Gastrocnemius medialis (tissue), 4 donors: ENCODE measurements around the gene ZBTB46. TPM values are rescaled to one million over a fixed set of nuclear protein-coding genes. Genes with fewer than 3 reads are reported as not detected.
A peak's percentile ranks its signal among the peaks of the same experiment; 100 is the strongest.

Source experiments
- ATAC-seq, 2 donors: fragments of 150-250 bp; one replicate each; pipeline ENCODE4 v1.9.1; 2016
- DNase-seq, 2 donors: peaks; one replicate each; pipeline ENCODE4 v3.0.0-alpha.2; 2019
- H3K27ac ChIP-seq, 4 donors: fragments of 200-600 bp; sonication (generic); 1 replicate in 1 of 4; 2 replicates in 3 of 4; pipeline ENCODE4 v1.5.1; 2016 to 2018; ENCODE audit warnings: mild to moderate bottlenecking in 2 of 4, moderate library complexity in 1 of 4
- H3K27me3 ChIP-seq, 3 donors: fragments of 200-600 bp; sonication (generic) in 2 of 3; 1 replicate in 1 of 3; 2 replicates in 2 of 3; pipeline versions ENCODE4 v1.5.1 to v1.6.0; 2016 to 2019; ENCODE audit warnings: mild to moderate bottlenecking in 1 of 3, moderate library complexity in 1 of 3
- H3K36me3 ChIP-seq, 2 donors: fragments of 200-600 bp; sonication (generic) in 1 of 2; one replicate each; pipeline ENCODE4 v1.5.1; 2017 to 2018
- H3K4me1 ChIP-seq, 2 donors: fragments of 200-600 bp; sonication (generic) in 1 of 2; one replicate each; pipeline ENCODE4 v1.5.1; 2016 to 2017; ENCODE audit warnings: mild to moderate bottlenecking in 2 of 2
- H3K4me3 ChIP-seq, 4 donors: fragments of 200-600 bp; sonication (generic) in 3 of 4; 1 replicate in 1 of 4; 2 replicates in 3 of 4; pipeline ENCODE4 v1.5.1; 2016 to 2019; ENCODE audit warnings: mild to moderate bottlenecking in 2 of 4
- H3K9me3 ChIP-seq, 3 donors: fragments of 200-600 bp; sonication (generic) in 2 of 3; 1 replicate in 1 of 3; 2 replicates in 2 of 3; pipeline ENCODE4 v1.5.1; 2016 to 2019
- CTCF ChIP-seq, 5 experiments: fragments of 450-650 bp in 3 of 5; fragments of 200-600 bp in 2 of 5; sonication (generic) in 2 of 5; IDR thresholded peaks in 4 of 5; conservative IDR thresholded peaks in 1 of 5; 1 replicate in 4 of 5; 2 replicates in 1 of 5; pipeline ENCODE4 v1.5.1; 2016 to 2019; ENCODE audit warnings: antibody characterized with exemption in 5 of 5, mild to moderate bottlenecking in 3 of 5, moderate library complexity in 3 of 5
- POLR2A ChIP-seq, 2 donors: fragments of 450-650 bp; IDR thresholded peaks; one replicate each; pipeline ENCODE4 v1.6.1; 2017; ENCODE audit warnings: antibody characterized with exemption in 2 of 2, mild to moderate bottlenecking in 2 of 2, moderate library complexity in 2 of 2
- in situ Hi-C, 4 donors: fragments of 200-750 bp; cut with MboI; loops; one replicate each; pipeline versions ENCODE4 v1.15.0 to v1.8.0; 2017; ENCODE audit warnings: low sequenced_read_pairs in 4 of 4
- intact Hi-C: fragments of 100-400 bp; cut with DNase I; formaldehyde crosslinking; loops from one replicate; pipeline ENCODE4 v1.15.1; 2023; ENCODE audit warnings: low total_unique reads
- total RNA-seq, 4 donors: library from RNA; depleted of rRNA; stranded (reverse); fragments of >200 nt; gene quantifications; one replicate each; pipeline versions ENCODE4 v1.1.0 to v1.2.3, GENCODE V29; 2016

Gene ZBTB46
- total RNA-seq, 4 donors from 2014 or later: 4.3 to 7.1 (median 5.6) TPM

GRCh38 chr20:63821811-63822210, 9.3 kb downstream of the ZBTB46 start:
- in situ Hi-C loops (no loop called here), intact Hi-C loops (loop anchor here (5.0 kb wide), 1 partner anchor 50 kb away; no protein-coding TSS in a partner anchor)
- H3K4me1 ChIP-seq: peaks cover 0 to 7% of the 10 kb centered on the region in 2 donors
- ATAC-seq (no peak), DNase-seq (no peak)
- no peaks in the 10 kb centered on the region for H3K36me3 ChIP-seq
- H3K27me3 ChIP-seq: no peaks in the 10 kb centered on the region
- TF ChIP-seq CTCF (IDR thresholded peaks at IDR 0.05 in 4 of 5, conservative IDR thresholded peaks at IDR 0.05 in 1 of 5) (no peak), POLR2A (IDR thresholded peaks at IDR 0.05) (no peak)
- H3K27ac ChIP-seq: peak overlapping the region in 2 of 4 donors; percentile 11 to 18
- no peak overlapping the region for H3K4me3 ChIP-seq
- no peaks in the 10 kb centered on the region for H3K9me3 ChIP-seq

- Histone ChIP-seq H3K27ac (peak overlapping the region; percentile 24 to 62 (median 36)), H3K9me3 (no peaks in the 10 kb centered on the region), H3K27me3 (no peaks in the 10 kb centered on the region), H3K4me3 (peak overlapping the region in 2 of 4 donors; percentile 0 to 29), H3K36me3 (no peaks in the 10 kb centered on the region), H3K4me1 (peaks cover 0 to 7% of the 10 kb centered on the region in 2 donors)
- intact Hi-C loops: no loop called here
- TF ChIP-seq POLR2A (IDR thresholded peaks at IDR 0.05) (no peak), CTCF (IDR thresholded peaks at IDR 0.05 in 4 of 5, conservative IDR thresholded peaks at IDR 0.05 in 1 of 5) (peak in 4 of 5 experiments; percentile 16 to 36 (median 34))
- ATAC-seq (peak; percentile 55 to 66), DNase-seq (no peak)
- in situ Hi-C loops: no loop called here
Measured at GRCh38 chr20:63819224-63819921, 11.7 kb downstream of the ZBTB46 start.

- DNase-seq (no peak), ATAC-seq (no peak)
- in situ Hi-C loops: no loop called here
- Histone ChIP-seq H3K27me3 (no peaks in the 10 kb centered on the region), H3K4me3 (no peak overlapping the region), H3K36me3 (no peaks in the 10 kb centered on the region), H3K4me1 (peaks cover 0 to 7% of the 10 kb centered on the region in 2 donors), H3K27ac (no peak overlapping the region), H3K9me3 (no peaks in the 10 kb centered on the region)
- TF ChIP-seq CTCF (IDR thresholded peaks at IDR 0.05 in 4 of 5, conservative IDR thresholded peaks at IDR 0.05 in 1 of 5) (no peak), POLR2A (IDR thresholded peaks at IDR 0.05) (no peak)
- intact Hi-C loops: no loop called here
Measured at GRCh38 chr20:63815615-63816253, 15.3 kb downstream of the ZBTB46 start.

- intact Hi-C loops: no loop called here
- Histone ChIP-seq H3K4me3 (no peak overlapping the region), H3K27ac (no peak overlapping the region), H3K4me1 (peaks cover 0 to 7% of the 10 kb centered on the region in 2 donors), H3K9me3 (no peaks in the 10 kb centered on the region), H3K27me3 (no peaks in the 10 kb centered on the region), H3K36me3 (no peaks in the 10 kb centered on the region)
- ATAC-seq (no peak), DNase-seq (no peak)
- TF ChIP-seq CTCF (IDR thresholded peaks at IDR 0.05 in 4 of 5, conservative IDR thresholded peaks at IDR 0.05 in 1 of 5) (no peak), POLR2A (IDR thresholded peaks at IDR 0.05) (no peak)
- in situ Hi-C loops: no loop called here
Measured at GRCh38 chr20:63814891-63815614, 16.0 kb downstream of the ZBTB46 start.
